HL-60/S4 (cell line): ENCODE data around the gene CLEC16A.

ENCODE experiments used
- in situ Hi-C: fragments of 300-500 bp; cut with MboI; formaldehyde crosslinking; loops from 2 replicates; pipeline ENCODE4 v1.14.3; 2022; ENCODE audit warnings: low sequenced_read_pairs

CLEC16A gene, protein sequence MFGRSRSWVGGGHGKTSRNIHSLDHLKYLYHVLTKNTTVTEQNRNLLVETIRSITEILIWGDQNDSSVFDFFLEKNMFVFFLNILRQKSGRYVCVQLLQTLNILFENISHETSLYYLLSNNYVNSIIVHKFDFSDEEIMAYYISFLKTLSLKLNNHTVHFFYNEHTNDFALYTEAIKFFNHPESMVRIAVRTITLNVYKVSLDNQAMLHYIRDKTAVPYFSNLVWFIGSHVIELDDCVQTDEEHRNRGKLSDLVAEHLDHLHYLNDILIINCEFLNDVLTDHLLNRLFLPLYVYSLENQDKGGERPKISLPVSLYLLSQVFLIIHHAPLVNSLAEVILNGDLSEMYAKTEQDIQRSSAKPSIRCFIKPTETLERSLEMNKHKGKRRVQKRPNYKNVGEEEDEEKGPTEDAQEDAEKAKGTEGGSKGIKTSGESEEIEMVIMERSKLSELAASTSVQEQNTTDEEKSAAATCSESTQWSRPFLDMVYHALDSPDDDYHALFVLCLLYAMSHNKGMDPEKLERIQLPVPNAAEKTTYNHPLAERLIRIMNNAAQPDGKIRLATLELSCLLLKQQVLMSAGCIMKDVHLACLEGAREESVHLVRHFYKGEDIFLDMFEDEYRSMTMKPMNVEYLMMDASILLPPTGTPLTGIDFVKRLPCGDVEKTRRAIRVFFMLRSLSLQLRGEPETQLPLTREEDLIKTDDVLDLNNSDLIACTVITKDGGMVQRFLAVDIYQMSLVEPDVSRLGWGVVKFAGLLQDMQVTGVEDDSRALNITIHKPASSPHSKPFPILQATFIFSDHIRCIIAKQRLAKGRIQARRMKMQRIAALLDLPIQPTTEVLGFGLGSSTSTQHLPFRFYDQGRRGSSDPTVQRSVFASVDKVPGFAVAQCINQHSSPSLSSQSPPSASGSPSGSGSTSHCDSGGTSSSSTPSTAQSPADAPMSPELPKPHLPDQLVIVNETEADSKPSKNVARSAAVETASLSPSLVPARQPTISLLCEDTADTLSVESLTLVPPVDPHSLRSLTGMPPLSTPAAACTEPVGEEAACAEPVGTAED

DNA sequence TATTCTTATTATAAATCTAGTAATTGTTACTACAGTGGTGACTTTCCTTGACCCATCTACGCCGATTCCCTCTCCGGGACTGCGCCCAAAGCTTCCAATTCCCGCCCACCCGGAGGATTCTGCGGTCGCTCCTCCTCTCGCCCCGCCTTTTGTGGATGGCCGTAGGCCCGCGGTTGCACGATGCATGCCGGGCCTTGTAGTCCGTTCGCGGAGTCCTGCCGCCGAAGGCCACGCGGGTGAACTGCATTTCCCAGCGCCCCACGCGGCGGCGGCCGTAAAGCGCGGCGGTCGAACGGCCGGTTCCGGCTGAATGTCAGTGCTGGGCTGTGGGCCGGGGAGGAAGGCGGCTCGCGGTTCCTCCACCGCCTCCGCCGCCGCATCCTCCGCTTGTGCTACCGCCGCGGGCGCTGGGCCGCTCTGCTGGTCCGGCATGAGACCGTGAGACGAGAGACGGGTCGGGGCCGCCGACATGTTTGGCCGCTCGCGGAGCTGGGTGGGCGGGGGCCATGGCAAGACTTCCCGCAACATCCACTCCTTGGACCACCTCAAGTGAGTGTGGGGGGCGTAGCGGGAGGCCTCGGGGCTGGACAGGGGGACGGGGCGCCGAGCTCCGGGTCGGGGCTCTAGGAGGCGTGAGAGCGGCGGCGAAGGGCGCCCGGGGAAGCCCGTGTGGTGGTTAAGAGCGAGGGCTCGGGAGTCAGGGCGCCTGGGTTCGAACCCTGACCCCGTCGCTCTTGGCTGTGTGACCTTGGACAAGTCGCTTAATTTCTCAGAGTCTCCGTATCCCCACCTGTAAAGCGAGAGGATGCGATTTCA lies at the start of gene CLEC16A:
Gene CLEC16A, plus strand, starts transcription at position 316 of the 816 bp plus-strand sequence. Its CDS starts 154 bp downstream, at position 470.
- in situ Hi-C loops = no loop called here

DNA sequence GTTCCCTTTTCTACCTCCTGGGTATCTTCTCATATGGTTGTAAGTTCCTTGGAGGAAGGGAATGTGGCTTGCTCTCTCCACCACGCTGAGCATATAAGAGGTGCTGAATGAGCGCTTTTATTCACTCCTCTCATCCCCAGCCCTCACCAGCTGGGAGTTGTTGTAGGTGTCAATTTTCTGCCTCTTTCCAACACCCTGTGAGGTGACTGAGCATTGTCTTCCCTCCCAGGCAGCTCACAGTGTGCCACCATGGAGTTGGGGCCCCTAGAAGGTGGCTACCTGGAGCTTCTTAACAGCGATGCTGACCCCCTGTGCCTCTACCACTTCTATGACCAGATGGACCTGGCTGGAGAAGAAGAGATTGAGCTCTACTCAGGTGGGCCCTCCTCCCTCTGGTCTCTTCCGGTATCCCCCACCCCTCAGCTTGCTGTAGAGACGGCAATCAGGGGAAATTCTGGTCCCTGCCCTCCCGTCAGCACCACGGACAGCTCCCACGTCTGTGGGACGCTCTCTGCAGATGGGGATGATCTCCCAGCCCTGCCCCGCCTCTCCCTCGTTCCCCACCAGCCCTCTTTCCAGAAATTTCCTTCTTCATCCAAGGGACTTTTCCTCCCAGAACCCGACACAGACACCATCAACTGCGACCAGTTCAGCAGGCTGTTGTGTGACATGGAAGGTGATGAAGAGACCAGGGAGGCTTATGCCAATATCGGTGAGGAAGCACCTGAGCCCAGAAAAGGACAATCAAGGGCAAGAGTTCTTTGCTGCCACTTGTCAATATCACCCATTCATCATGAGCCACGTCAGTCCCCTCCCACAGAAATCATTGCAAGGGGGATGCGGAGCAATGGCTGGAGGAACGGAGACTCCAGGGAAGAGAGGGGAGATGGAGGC lies 49.1 kb upstream of the CLEC16A start:
- in situ Hi-C loops = no loop called here

DNA sequence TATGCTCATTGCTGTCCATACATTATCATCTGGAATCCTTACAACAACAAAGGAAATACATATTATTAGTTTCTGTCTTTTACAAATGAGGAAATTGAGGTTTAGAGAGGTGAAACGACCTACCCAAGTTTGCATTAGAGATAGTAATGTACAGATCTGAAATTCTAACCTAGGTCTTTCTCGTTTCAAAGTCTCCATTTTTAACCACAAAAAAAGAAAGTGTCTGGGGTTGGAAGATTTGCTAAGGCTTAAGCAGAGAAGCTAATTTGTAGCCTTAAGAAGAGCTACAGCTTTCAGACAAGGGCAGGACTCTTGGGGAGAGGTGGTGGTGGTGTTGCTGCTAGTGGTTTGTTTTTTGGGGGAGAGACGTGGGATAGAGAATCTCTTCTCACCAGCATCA lies 48.2 kb upstream of the CLEC16A start:
- in situ Hi-C loops = no loop called here

DNA sequence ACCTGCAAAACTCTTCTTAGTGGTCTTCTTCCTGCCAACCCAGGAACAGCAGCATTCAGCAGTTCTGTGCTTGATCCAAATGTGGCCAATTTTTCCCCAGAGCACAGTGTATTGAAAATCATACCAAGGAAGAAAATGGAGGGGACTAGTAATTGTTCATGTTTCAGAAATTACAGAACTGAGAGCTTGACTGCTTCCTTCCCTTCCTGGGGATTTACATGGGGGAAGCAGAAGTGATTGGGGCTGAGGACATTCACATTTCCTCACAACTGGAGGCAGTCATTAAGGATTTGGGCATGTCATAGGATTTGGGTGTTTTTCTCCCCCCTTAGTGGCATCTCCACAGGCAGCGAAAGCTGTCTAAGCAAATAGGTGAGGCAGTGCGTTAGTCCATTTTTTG lies 47.6 kb upstream of the CLEC16A start:
- in situ Hi-C loops = no loop called here

DNA sequence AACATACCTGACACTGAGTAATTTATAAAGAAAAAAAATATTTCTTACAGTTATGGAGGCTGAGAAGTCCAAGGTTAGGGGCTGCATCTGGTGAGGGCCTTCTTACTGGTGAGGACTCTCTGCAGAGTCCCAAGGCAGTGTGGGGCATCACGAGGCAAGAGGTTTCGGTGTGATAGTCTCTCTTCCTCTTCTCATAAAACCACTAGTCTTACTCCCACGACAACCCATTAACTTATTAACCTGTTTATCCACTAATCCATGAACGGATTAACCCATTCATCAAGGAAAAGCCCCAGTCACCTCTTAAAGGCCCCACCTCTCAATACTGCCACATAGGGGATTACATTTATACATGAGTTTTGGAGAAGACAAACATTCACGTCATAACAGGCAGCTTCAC lies 47.2 kb upstream of the CLEC16A start:
- in situ Hi-C loops = no loop called here

DNA sequence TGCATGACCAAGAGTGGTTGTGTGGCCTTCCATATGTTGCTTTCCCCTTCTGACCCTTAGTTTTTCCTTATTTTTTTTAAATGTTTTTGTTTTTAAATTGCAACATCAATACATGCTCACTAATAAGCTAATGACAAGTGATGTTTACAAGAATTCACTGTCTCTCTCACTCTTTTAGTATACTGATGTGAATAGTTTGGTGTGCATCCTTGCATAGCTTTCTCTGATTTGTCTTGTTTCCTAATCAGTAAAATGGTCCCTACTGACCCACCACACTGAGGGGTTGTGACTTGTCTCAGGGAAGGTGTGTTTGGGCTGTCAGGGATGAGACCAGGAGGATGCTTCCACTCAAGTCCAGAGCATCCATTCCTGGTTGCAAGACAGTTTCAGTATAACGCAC lies 41.4 kb upstream of the CLEC16A start:
- in situ Hi-C loops = no loop called here

DNA sequence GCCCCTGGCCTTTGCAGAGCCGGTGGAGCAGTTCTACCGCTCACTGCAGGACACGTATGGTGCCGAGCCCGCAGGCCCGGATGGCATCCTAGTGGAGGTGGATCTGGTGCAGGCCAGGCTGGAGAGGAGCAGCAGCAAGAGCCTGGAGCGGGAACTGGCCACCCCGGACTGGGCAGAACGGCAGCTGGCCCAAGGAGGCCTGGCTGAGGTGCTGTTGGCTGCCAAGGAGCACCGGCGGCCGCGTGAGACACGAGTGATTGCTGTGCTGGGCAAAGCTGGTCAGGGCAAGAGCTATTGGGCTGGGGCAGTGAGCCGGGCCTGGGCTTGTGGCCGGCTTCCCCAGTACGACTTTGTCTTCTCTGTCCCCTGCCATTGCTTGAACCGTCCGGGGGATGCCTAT lies 37.9 kb upstream of the CLEC16A start:
- in situ Hi-C loops = no loop called here

DNA sequence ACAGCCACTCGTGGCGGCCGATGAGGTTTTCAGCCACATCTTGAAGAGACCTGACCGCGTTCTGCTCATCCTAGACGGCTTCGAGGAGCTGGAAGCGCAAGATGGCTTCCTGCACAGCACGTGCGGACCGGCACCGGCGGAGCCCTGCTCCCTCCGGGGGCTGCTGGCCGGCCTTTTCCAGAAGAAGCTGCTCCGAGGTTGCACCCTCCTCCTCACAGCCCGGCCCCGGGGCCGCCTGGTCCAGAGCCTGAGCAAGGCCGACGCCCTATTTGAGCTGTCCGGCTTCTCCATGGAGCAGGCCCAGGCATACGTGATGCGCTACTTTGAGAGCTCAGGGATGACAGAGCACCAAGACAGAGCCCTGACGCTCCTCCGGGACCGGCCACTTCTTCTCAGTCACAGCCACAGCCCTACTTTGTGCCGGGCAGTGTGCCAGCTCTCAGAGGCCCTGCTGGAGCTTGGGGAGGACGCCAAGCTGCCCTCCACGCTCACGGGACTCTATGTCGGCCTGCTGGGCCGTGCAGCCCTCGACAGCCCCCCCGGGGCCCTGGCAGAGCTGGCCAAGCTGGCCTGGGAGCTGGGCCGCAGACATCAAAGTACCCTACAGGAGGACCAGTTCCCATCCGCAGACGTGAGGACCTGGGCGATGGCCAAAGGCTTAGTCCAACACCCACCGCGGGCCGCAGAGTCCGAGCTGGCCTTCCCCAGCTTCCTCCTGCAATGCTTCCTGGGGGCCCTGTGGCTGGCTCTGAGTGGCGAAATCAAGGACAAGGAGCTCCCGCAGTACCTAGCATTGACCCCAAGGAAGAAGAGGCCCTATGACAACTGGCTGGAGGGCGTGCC lies 37.2 kb upstream of the CLEC16A start:
- in situ Hi-C loops = no loop called here

DNA sequence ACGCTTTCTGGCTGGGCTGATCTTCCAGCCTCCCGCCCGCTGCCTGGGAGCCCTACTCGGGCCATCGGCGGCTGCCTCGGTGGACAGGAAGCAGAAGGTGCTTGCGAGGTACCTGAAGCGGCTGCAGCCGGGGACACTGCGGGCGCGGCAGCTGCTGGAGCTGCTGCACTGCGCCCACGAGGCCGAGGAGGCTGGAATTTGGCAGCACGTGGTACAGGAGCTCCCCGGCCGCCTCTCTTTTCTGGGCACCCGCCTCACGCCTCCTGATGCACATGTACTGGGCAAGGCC lies 36.7 kb upstream of the CLEC16A start:
- in situ Hi-C loops = no loop called here

DNA sequence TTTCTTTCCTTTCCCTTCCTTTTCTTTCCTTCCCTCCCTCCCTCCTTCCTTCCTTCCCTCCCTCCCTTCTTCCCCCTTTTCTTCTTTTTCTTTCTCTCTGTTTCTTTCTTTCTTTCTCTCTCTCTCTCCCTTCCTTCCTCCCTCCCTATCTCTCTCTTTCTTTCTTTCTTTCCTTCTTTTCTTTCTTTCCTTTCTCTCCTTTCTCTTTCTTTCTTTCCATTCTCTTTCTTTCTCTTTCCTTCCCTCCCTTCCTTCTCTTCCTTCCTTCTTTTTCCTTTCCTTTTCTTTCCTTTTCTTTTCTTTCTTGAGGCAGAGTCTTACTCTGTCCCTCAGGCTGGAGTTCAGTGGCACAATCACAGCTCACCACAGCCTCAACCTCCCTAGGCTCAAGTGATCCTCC lies 33.1 kb upstream of the CLEC16A start:
- in situ Hi-C loops = loop anchor here (10.0 kb wide), 2 partner anchors 166 to 396 kb away; partner anchors contain the start of gene NUBP1

DNA sequence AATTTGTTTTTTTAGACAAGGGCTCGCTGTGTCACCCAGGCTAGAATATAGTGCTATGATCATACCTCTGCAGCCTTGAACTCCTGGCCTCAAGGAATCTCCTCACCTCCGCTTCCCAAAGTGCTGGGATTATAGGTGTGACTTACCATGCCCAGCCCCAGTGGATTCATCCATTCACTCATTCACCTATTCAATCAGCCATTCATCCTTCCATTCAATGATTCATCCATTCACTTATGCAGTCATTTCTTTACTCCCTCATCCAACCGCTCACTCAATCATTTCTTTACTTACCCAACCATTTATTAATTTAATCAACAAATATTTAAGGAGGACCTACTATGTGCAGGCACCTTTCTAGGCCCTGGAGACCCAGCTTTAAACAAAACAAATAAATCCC lies 27.8 kb upstream of the CLEC16A start:
- in situ Hi-C loops = loop anchor here (10.0 kb wide), 2 partner anchors 172 to 402 kb away; partner anchors contain the start of gene NUBP1

DNA sequence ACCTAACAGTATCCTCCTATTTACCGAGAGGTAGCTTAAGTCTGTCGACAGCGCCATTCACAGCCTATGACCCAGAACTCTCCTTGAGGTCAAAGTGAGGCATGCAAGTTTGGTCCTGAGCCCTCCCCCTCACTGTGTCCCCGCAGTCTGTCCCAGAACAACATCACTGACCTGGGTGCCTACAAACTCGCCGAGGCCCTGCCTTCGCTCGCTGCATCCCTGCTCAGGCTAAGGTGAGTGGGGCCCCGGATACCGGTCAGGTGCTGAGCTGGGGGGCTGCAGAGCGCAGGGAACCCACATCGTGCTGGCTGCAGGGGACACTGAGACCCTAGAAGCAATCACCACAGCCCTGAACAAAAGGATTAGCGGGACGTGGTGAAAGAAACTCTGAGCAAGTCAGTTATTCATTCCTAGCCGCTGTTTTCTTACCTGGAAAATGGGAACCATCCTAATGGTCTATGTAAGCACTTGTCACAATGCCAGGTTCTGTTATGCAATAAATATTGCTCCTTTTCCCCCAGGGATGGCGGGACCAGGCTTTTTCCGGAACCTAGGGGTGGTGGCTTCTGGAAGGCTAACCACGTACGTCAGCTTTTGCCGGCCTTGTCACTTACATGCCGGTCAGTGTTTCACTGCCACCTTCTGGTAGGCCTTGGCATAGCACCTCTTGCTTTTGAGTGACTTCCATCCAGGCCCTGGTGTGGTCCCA lies 25.9 kb upstream of the CLEC16A start:
- in situ Hi-C loops = loop anchor here (10.0 kb wide), 2 partner anchors 174 to 404 kb away; partner anchors contain the start of gene NUBP1

DNA sequence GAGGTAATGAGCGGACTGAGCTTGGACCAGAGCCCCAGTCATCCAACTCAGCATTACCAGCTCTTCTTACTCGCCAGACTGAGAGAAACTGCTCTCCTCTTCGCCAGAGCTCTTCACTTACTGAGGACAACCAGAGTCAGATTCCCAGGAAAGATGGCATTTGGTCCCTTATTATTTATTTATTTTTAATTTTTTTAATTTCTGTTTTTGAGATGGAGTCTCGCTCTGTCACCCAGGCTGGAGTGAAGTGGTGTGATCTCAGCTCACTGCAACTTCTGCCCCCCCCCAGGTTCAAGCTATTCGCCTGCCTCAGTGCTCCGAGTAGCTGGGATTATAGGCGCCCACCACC lies 25.4 kb upstream of the CLEC16A start:
- in situ Hi-C loops = loop anchor here (10.0 kb wide), 2 partner anchors 174 to 404 kb away; partner anchors contain the start of gene NUBP1

DNA sequence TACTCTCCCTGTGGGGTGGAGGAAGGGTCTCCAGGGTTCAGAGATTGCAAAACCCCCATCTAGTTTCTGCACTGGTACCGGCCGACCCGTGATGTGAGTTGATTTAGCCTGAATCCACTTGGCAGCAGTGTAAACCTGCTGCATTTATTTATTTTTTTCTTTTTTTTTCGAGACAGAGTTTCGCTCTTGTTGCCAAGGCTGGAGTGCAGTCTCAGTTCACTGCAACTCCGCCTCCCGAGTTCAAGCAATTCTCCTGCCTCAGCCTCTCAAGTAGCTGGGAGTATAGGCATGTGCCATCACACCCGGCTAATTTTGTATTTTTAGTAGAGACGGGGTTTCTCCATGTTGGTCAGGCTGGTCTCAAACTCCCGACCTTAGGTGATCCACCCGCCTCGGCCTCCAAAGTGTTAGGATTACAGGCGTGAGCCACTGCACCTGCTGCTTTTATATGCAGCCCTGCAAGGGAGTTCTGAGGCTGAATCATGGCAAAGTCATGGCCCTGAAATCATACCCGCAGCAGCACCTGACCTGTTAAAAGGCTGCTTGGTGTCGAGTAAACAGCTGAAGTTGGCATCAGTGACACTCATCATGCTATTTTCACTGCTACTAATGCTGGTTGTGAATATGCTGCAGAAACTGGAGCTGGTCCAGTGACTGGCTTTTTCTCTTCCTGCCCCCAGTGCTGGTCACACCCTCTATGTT lies 23.5 kb upstream of the CLEC16A start:
- in situ Hi-C loops = no loop called here

DNA sequence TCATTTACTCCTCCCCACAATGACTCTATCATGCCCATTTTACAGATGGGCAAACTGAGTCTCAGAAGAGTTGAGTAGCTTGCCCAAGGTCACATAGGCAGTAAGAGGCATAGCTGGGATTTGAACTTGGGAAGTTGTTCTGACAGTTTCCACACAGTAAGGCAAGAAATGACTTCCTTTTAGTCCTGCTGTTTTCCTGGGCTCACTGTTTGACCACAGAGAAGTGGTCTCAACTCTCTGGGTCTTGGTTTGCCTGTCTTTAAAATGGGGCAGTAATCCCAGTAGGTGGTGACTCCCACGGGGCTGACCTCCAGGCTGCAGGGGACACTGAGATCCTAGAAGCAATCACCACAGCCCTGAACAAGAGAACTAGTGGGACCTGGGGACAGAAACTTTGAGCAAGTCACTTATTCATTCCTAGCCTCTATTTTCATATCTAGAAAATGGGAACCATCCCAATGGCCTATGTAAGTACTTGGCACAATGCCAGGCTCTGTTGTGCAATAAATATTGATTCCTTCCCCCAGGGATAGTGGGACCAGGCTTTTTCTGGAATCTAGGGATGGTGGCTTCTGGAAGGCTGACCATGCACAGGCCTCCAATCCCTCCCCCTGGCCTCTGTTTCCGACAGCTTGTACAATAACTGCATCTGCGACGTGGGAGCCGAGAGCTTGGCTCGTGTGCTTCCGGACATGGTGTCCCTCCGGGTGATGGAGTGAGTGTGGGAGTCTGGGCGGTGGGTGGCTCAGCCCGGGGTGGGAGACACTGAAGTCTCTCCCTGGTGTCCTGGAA lies 22.6 kb upstream of the CLEC16A start:
- in situ Hi-C loops = no loop called here

DNA sequence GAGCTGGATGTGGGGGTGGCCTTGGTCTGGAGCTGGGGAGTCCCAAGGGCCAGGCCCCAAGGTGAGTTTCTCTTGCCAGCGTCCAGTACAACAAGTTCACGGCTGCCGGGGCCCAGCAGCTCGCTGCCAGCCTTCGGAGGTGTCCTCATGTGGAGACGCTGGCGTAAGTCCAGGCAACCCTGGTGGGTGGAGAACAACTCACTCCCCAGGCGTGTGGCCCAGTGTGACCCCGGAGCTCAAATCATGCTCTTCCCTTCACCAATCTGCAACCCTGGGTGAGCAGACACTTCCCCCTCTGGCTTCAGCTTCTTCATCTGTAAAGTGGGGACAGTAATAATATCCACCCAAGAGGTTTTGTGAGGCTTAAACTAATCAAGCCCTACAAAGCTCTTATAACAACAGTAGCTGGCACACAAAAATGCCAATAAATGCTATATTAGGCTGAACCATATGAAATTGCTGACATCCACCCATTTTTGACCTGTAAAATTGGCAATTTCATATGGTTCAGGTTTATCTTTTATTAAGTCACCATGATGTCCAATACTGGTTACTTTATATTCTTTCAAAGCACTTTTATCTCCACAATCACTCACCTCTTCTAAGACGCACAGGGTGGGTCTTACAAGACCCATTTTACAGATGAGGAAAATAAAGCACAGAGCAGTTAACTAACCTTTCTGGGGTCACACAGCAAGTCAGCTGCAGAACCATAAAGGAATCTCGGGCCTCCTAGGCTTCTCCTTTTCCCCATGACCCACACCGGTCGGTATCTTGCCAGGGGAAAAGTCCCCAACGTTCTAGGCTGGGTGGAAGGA lies 21.8 kb upstream of the CLEC16A start:
- in situ Hi-C loops = no loop called here
